GM19099 (cell line): ENCODE data around the gene MLLT6.

Source experiments
- POLR2A ChIP-seq: IDR thresholded peaks from 3 replicates; pipeline ENCODE4 v1.6.1; 2011; ENCODE audit warnings: low read depth; ENCODE audit not compliant: insufficient read length; ENCODE audit errors: extremely low read depth

The MLLT6 gene

DNA sequence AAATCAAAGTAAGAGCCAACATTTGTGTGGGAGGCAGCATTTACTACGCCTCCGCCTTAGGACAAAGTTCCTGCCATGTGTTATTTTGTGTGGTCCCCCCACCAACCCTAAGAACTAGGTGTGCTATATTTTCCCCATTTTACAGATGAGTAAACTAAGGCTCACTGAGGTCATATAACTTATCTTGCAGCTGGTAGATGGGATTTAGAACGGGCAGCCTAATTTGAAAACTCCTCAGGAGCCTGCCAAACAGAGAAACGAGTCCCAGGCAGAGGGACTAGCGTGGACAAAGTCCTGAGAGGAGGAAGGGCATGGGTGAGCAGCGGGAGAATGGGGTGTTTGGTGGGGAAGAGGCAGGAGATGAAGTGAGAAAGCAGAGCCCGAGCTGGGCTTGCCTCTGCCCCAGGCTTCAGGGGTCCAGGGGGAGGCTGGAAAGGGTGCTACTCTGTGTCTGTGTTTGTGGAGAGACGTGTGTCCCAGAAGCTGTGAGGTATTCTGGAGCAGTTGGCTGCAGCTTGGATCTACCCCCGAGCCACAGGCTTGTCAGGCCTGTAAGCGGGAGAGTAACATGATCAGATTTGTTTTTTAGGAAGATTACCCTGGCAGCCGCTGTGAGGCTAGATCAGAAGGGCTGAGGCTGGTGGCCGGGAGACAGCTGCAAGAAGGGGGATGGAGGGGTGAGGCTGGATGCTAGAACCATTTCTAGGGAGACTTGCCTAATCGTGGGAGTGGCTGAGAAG lies 5.0 kb downstream of the MLLT6 start:
- TF ChIP-seq POLR2A = no peak

DNA sequence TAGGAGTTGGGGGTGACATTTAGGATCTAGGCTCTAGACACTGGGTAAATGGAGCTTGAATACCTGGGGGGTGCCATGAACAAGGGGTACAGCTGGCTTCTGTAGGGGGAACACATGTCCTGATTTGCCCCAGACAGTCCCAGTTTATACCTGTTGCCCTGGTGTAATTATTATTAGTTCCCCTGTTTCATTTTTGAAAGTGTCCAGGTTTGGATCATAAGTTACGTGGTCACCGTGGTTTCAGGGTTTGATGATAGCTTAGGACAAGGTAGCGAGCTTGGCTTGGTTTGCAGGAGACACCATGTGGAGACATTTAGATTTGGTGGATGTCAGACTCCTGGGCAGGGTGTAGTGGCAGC lies 5.5 kb downstream of the MLLT6 start:
- no peak for TF ChIP-seq POLR2A

DNA sequence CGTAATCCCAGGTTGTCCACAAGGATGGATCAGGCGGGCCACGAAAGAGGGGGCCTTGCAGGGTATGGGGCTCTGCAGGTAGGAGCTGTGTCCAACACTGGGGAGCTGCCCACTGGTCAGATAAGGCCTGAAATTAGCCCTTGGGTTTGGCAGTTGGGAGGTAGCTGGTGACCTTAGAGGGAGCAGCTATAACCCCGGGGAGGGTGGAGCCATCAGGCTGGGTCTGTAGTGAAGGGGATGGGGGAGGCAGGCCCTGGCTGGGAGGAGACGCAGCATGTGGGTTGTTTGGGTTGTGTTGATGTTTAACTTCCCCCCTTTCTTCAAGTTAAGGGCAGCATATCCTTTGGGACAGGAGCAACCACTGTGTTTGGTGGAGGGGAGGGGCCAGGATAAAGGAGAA lies 5.9 kb downstream of the MLLT6 start:
- TF ChIP-seq POLR2A = no peak

DNA sequence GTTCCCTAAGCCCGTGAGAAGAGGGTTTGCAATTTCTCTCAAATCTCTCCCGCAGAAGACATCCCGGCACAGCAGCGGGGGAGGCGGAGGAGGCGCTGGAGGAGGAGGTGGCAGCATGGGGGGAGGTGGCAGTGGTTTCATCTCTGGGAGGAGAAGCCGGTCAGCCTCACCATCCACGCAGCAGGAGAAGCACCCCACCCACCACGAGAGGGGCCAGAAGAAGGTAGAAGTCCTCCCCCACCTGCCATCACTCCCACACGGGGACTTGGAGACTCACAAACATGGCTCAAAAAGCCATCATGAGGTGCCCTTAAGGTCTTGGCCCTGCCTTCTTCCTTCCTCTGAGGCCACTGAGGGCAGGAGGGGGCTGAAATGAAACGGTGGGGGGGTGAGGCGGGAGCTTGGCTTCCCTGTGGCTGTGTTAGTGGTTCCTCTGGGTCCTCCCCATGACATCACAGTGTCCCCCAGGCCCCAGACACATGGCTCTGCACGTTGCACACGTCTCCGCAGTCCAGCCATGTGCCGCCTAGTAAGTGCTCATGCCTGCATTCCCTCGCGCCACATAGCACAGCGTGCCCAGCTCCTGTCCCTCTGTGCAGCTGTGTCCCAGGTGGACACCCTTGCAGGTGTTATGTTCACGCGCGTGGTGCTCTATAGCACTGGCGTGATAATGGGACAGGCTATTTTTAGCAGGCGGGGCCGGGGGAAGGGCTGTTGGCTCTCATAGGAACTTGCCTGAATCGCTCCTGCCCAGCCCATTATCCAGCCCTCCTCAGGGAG lies 6.9 kb downstream of the MLLT6 start:
- no peak for TF ChIP-seq POLR2A

DNA sequence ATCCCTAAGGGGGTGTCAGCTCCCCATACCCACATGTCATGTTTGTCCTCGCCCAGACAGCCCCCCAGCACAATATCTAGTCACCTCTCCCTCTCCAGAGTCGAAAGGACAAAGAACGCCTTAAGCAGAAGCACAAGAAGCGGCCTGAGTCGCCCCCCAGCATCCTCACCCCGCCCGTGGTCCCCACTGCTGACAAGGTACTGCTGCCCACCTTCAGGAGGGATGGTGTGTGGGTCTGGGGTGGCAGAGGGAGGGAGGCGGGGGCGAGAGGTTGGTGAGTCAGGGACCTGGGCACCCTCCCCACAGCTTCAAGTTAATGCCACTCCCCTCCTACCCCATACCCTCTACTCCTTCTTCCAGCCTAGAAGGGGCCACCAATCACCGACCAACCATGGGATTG lies 7.5 kb downstream of the MLLT6 start:
- no peak for TF ChIP-seq POLR2A

DNA sequence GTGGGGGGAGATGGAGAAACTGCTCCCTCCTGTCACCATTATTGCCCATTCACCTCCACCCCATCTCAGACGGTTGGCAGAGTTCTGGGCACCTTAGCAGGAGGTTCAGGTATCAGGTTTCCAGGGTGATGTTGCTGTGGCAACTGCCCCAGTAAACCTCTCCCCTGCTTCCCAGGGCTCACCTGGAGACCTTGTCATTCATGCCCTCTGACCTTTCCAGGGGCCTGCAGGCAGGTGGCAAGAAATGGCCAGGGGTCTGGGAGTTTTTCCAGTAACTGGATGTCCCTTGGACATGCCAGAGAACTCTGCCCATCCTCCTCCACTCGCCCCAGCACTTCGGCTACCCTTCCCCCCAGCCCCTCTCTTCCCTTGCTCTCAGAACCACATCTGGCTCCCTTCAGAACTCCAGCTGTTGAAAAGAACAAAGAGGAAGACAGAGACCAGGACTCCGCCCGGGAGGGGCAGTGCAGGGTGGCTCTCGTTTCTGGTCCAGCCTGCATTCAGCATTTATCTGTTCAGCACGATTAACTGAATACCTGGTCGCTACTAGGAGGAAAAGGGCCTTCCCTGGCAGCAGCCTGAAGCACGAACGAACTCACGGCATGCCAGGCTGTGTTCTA lies 8.5 kb downstream of the MLLT6 start:
- TF ChIP-seq POLR2A = no peak

DNA sequence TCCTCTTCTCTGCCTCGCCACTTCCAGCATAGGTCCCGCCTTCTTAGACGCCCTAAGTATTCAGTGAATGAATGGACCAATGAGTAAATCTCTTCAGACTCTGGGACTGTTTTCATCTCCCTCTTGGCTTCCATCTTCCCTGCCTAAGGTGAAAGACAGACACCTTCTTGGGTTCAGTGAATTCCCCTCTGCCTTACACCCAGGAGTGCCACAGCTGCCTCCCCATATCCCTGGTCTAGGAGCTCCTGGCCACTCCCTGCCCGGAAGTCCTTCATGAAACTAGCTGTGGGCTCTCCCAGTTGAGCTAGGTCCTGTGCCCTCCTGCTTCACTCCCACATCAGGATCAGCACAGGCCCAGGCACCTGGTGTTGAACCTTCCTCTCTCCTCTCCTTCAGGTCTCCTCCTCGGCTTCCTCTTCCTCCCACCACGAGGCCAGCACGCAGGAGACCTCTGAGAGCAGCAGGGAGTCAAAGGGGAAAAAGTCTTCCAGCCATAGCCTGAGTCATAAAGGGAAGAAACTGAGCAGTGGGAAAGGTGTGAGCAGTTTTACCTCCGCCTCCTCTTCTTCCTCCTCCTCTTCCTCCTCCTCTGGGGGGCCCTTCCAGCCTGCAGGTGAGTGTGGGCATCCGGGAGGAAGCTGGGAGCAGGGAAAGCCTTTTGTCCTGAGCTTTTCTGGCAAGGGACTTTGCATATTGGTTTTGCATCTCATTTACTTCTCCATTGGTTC lies 10.3 kb downstream of the MLLT6 start:
- no peak for TF ChIP-seq POLR2A

DNA sequence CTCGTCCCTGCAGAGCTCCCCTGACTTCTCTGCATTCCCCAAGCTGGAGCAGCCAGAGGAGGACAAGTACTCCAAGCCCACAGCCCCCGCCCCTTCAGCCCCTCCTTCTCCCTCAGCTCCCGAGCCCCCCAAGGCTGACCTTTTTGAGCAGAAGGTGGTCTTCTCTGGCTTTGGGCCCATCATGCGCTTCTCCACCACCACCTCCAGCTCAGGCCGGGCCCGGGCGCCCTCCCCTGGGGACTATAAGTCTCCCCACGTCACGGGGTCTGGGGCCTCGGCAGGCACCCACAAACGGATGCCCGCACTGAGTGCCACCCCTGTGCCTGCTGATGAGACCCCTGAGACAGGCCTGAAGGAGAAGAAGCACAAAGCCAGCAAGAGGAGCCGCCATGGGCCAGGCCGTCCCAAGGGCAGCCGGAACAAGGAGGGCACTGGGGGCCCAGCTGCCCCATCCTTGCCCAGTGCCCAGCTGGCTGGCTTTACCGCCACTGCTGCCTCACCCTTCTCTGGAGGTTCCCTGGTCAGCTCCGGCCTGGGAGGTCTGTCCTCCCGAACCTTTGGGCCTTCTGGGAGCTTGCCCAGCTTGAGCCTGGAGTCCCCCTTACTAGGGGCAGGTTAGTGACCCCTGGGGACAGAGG lies 11.4 kb downstream of the MLLT6 start:
- no peak for TF ChIP-seq POLR2A

DNA sequence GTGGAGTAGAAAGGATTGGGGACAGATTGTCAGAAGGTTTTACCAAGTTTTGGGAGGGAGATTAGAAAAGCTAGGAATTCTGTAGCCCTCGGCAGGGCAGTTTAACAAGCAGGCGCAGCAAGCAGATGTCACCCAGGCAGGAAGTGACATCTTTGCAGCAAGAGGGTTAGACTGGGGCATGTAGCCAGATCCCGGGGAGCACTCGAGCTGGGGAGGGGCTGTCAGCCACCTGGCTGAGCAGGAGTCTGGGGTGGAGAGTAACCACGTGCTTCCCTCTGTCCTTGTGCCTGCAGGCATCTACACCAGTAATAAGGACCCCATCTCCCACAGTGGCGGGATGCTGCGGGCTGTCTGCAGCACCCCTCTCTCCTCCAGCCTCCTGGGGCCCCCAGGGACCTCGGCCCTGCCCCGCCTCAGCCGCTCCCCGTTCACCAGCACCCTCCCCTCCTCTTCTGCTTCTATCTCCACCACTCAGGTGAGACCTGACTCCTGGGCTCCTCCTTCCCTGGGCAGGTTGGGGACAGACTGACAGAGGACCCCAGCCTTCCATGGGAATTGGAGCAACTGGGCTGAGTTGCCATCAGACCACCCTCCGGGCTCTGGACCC lies 12.2 kb downstream of the MLLT6 start:
- TF ChIP-seq POLR2A = no peak

DNA sequence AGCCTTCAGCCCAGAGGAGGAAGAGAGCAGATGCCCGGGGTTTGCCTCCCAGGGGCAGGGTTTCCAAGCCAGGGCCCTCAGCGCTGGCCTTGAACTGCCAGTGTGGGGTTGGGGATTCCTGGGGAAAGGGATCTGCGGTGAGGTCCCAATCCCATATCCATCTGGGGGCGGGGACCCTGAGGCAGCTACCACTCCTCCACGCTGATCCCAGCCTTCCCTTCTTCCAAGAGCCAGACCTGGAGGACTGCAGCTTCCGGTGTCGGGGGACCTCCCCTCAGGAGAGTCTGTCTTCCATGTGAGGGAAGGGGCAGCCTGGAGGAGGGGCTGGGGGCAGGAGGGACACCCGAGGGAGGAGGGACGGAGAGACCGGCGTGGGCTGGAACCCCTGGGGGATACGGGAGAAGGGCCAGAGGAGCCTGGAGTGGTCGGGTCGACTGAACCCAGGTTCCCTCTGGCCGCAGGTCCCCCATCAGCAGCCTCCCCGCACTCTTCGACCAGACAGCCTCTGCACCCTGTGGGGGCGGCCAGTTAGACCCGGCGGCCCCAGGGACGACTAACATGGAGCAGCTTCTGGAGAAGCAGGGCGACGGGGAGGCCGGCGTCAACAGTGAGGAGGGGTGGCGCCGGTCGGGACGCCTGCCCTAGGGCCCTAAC lies 14.3 kb downstream of the MLLT6 start:
- TF ChIP-seq POLR2A = no peak

DNA sequence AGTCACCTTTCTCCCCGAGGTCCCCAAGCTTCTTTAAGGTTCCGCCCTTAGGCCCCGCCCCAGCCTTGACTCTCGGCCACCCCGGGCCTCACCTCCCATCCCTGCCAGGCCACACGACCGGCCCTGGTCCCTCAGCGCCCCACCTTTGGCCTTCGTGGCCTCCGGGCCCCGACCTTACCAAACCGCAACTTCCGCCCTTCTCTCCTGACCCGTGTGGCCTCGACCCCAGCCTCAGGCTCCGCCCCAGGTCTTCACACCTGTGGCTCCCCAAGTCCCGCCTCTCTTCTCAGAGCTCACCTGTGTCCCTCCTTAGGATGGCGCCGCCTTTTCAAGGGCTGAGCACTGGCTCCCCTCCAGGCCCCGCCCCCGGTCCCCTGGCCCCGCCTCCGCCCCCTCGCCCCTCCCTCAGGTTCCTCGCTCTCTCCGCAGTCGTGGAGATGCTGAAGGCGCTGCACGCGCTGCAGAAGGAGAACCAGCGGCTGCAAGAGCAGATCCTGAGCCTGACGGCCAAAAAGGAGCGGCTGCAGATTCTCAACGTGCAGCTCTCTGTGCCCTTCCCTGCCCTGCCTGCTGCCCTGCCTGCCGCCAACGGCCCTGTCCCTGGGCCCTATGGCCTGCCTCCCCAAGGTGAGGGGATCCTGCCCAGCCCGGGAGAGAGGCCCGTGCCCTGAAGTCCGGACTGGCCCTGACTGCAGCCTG lies 15.0 kb downstream of the MLLT6 start:
- TF ChIP-seq POLR2A = no peak

DNA sequence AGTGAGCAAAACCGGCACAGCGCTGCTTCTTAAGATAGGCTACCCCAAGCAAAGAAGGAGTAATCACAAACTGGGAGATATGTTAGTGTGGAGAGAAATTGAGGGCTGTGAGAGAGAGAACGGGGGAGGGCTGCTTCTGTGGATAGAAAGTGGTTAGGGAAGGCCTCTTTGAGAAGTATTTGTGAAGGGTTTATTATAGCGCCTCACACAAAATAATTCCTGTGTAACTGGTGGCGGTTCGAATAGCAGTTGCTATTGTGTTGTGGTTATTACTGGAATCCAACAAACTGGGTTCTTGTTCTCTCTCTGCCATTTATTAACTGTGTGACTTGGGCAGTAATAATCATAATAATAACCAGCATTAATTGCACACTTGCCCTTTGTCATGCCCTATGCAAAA lies 15.9 kb downstream of the MLLT6 start:
- TF ChIP-seq POLR2A = no peak

DNA sequence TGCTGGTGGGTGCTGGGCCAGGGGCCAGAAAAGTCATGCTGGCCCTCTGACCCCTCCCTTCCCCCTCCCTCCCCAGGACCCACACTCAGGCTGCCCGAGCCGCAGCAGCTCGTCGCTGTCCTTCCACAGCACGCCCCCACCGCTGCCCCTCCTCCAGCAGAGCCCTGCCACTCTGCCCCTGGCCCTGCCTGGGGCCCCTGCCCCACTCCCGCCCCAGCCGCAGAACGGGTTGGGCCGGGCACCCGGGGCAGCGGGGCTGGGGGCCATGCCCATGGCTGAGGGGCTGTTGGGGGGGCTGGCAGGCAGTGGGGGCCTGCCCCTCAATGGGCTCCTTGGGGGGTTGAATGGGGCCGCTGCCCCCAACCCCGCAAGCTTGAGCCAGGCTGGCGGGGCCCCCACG lies 16.7 kb downstream of the MLLT6 start:
- TF ChIP-seq POLR2A = no peak
